ENCODE measurements around the gene DLGAP1.

DLGAP1 gene

GRCh38 chr18:3914833-3915610 is 540.1 kb downstream of the DLGAP1 start:
- no peak for TF ChIP-seq ZFX (IDR thresholded peaks at IDR 0.05; ENCODE audit: borderline replicate concordance)
- TF ChIP-seq CTCF (IDR thresholded peaks at IDR 0.05): no peak
- no peak overlapping the region for H3K27ac ChIP-seq

DNA sequence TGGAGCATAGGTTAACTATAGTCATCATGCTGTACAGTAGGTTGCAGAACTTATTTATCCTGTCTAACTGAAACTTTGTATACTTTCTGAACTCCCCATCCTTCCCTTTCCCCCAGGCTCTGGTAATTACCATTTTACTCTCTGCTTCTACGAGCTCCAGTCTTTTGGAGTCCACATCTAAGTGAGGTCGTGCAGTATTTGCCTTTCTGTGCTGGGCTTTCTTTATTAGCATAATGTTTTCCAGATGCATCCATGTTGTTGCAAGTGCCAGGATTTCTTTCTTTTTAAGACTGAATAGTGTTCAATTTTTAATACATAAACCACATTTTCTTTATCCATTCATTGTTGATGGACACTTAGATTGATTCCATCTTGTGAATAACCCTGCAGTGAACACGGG is 541.0 kb downstream of the DLGAP1 start:
- TF ChIP-seq CTCF (IDR thresholded peaks at IDR 0.05): no peak
- TF ChIP-seq ZFX (IDR thresholded peaks at IDR 0.05; ENCODE audit: borderline replicate concordance): no peak

DNA sequence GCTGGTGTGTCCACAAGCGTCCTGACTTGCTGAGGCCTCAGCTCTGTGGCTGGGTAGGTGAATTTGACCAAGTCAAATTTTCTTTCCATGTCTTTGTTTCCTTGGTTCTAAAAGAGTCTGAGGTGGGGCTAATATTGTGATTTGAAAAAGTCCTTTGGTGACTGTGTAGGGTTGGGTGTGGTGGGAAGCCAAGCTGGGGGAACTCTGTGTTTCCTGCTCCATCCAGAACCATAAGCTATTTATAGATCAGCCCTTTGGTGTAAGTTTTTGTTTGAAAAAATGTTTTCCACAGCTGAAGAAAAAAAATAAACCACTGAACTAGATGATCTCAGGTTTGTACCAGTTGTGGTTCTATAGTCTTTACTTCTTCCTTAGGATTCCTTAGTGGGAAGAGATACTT is 542.4 kb downstream of the DLGAP1 start:
- no peak overlapping the region for H3K27ac ChIP-seq
- TF ChIP-seq ZFX (IDR thresholded peaks at IDR 0.05; ENCODE audit: borderline replicate concordance) (no peak), CTCF (IDR thresholded peaks at IDR 0.05) (no peak)

More for the DNA sequence above, 541.0 kb downstream of the DLGAP1 start:
- H3K27ac ChIP-seq: no peak overlapping the region

GRCh38 chr18:3911413-3911812 is 543.7 kb downstream of the DLGAP1 start:
- TF ChIP-seq ZFX (IDR thresholded peaks at IDR 0.05; ENCODE audit: borderline replicate concordance): no peak
- no peak overlapping the region for H3K27ac ChIP-seq

GRCh38 chr18:3910512-3910911 is 544.6 kb downstream of the DLGAP1 start:
- H3K27ac ChIP-seq: no peak overlapping the region
- no peak for TF ChIP-seq ZFX (IDR thresholded peaks at IDR 0.05; ENCODE audit: borderline replicate concordance)
- TF ChIP-seq CTCF (IDR thresholded peaks at IDR 0.05): no peak

DNA sequence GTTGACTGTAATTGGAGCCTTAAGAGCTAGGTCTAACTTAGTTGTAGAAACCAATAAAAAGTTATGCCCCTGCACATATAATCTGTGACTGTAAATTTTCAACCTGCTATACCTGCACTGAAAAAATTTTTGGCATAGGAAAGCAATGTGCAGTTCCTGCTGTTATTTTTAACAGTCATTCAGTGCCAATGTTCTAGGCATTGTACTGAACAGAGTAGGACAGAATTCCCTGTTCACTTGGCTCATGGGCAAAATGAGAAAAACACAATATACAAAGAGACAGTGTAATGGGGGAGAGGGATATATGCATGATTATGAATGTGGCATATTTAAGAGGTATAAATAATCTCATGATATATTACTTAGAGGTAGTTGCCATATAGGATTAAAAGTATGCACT is 547.2 kb downstream of the DLGAP1 start:
- H3K27ac ChIP-seq: no peak overlapping the region
- TF ChIP-seq ZFX (IDR thresholded peaks at IDR 0.05; ENCODE audit: borderline replicate concordance) (no peak), CTCF (IDR thresholded peaks at IDR 0.05) (no peak)

DNA sequence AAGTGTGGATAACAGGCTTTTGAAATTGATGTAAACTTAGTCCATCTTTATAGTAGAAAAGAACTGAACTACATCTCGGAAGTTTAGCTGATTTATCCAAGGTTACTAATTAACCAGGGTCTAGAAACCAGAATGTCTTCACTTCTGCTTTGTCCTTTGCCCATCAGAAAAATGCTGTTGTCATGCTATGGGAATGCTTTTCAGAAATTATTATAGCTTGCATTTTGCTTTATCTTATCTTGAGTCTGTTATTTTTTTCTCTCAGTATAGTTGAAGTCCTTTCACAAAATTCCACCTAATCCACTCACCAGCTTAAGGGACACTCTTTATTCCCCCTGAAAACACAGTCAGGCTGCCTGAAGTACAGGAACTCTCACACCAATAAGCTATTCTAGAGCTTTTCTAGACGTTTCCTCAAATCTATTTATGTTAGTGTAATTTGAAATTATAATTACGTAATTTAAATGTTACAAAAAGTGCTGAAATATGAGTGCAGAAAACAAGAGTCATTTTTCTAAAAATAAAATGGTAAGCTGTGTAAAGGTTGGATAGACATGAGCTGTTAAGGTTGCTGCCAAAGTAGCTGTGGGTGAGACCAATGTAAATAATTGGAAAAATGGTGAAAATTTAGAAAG is 548.9 kb downstream of the DLGAP1 start:
- H3K27ac ChIP-seq: no peak overlapping the region
- TF ChIP-seq CTCF (IDR thresholded peaks at IDR 0.05): no peak
- TF ChIP-seq ZFX (IDR thresholded peaks at IDR 0.05; ENCODE audit: borderline replicate concordance): no peak
